WTC11 (cell line): ENCODE results near the gene TMEM272. TPM values are rescaled to one million over a fixed set of nuclear protein-coding genes. Genes with fewer than 3 reads are reported as not detected.

ENCODE experiments used
- ATAC-seq: fragments of 200-7000 bp; cut with Tn5 transposase; 2 replicates; pipeline ENCODE4 v1.10.0; 2021; ENCODE audit warnings: mild to moderate bottlenecking, moderate library complexity
- CTCF ChIA-PET: fragments of 300-600 bp; sonication (Branson Sonifier 250); formaldehyde crosslinking; loops from one replicate; lab custom pipeline; 2021; ENCODE audit warnings: antibody characterized with exemption; lab: Charles Lee
- POLR2A ChIA-PET: fragments of 350-600 bp; sonication (Branson Sonifier 250); formaldehyde crosslinking; loops from one replicate; lab custom pipeline; 2021; ENCODE audit warnings: antibody characterized with exemption; lab: Charles Lee
- DNase-seq: peaks from one replicate; pipeline ENCODE4 v3.0.0; 2021; ENCODE audit warnings: low spot score
- H3K27ac Mint-ChIP-seq: 2 replicates; pipeline ENCODE4 v1.8.0; 2021; ENCODE audit warnings: mixed read lengths
- H3K27me3 Mint-ChIP-seq: 2 replicates; pipeline ENCODE4 v1.8.0; 2021; ENCODE audit warnings: low read depth, mild to moderate bottlenecking, moderate library complexity, mixed read lengths
- H3K36me3 Mint-ChIP-seq: 2 replicates; pipeline ENCODE4 v1.8.0; 2021; ENCODE audit warnings: mixed read lengths
- H3K4me1 Mint-ChIP-seq: 2 replicates; pipeline ENCODE4 v1.8.0; 2022; ENCODE audit warnings: mixed read lengths
- H3K4me3 Mint-ChIP-seq: 2 replicates; pipeline ENCODE4 v1.8.0; 2021; ENCODE audit warnings: mild to moderate bottlenecking, moderate library complexity, mixed read lengths
- H3K9me3 Mint-ChIP-seq: 2 replicates; pipeline ENCODE4 v1.8.0; 2021; ENCODE audit warnings: mixed read lengths
- ARID4B ChIP-seq: sonication (generic); formaldehyde crosslinking; IDR thresholded peaks from 2 replicates; pipeline ENCODE4 v1.8.0; 2023; ENCODE audit warnings: missing genetic modification reagents, mild to moderate bottlenecking, borderline replicate concordance
- ATF2 ChIP-seq: sonication (generic); formaldehyde crosslinking; IDR thresholded peaks from 2 replicates; pipeline ENCODE4 v1.8.1; 2022; ENCODE audit warnings: low read depth, missing genetic modification reagents, borderline replicate concordance
- ATF3 ChIP-seq: sonication (generic); formaldehyde crosslinking; conservative IDR thresholded peaks from 2 replicates; pipeline ENCODE4 v1.8.1; 2022; ENCODE audit warnings: mild to moderate bottlenecking, missing genetic modification reagents
- ELF4 ChIP-seq: sonication (generic); formaldehyde crosslinking; IDR thresholded peaks from 2 replicates; pipeline ENCODE4 v1.8.1; 2022; ENCODE audit warnings: low read depth, mild to moderate bottlenecking, moderate library complexity, missing genetic modification reagents
- FOXP4 ChIP-seq: sonication (generic); formaldehyde crosslinking; IDR thresholded peaks from 2 replicates; pipeline ENCODE4 v1.8.0; 2022; ENCODE audit warnings: mild to moderate bottlenecking, missing genetic modification reagents
- HMGXB4 ChIP-seq: sonication (generic); formaldehyde crosslinking; IDR thresholded peaks from 2 replicates; pipeline ENCODE4 v1.8.1; 2023; ENCODE audit warnings: mild to moderate bottlenecking, moderate library complexity, missing genetic modification reagents
- JAZF1 ChIP-seq: fragments of 250-450 bp; sonication (Bioruptor Pico); IDR thresholded peaks from 2 replicates; pipeline ENCODE4 v1.9.0; 2021; ENCODE audit warnings: moderate library complexity, mild to moderate bottlenecking, inconsistent platforms
- NFYB ChIP-seq: sonication (generic); formaldehyde crosslinking; conservative IDR thresholded peaks from 2 replicates; pipeline ENCODE4 v1.8.0; 2022; ENCODE audit warnings: low read depth, missing genetic modification reagents
- NR2C2 ChIP-seq: sonication (generic); formaldehyde crosslinking; IDR thresholded peaks from 2 replicates; pipeline ENCODE4 v1.8.0; 2022; ENCODE audit warnings: mild to moderate bottlenecking, missing genetic modification reagents
- SP1 ChIP-seq: sonication (generic); formaldehyde crosslinking; conservative IDR thresholded peaks from 2 replicates; pipeline ENCODE4 v1.8.1; 2022; ENCODE audit warnings: missing genetic modification reagents
- STAT6 ChIP-seq: sonication (generic); formaldehyde crosslinking; conservative IDR thresholded peaks from 2 replicates; pipeline ENCODE4 v1.8.1; 2023; ENCODE audit warnings: mild to moderate bottlenecking, low read depth, missing genetic modification reagents, moderate library complexity
- TEAD1 ChIP-seq: sonication (generic); formaldehyde crosslinking; IDR thresholded peaks from 2 replicates; pipeline ENCODE4 v1.8.0; 2022; ENCODE audit warnings: mild to moderate bottlenecking, missing genetic modification reagents
- USF1 ChIP-seq: sonication (generic); formaldehyde crosslinking; IDR thresholded peaks from 2 replicates; pipeline ENCODE4 v1.8.0; 2022; ENCODE audit warnings: mild to moderate bottlenecking, missing genetic modification reagents
- ZNF232 ChIP-seq: sonication (generic); formaldehyde crosslinking; IDR thresholded peaks from 2 replicates; pipeline ENCODE4 v1.8.0; 2022; ENCODE audit warnings: mild to moderate bottlenecking, missing genetic modification reagents
- ZNF263 ChIP-seq: sonication (generic); formaldehyde crosslinking; IDR thresholded peaks from 2 replicates; pipeline ENCODE4 v1.8.1; 2022; ENCODE audit warnings: low read depth, mild to moderate bottlenecking, moderate library complexity, missing genetic modification reagents
- ZNF423 ChIP-seq: fragments of 250-450 bp; sonication (Bioruptor Pico); IDR thresholded peaks from 2 replicates; pipeline ENCODE4 v2.1.2; 2022; ENCODE audit warnings: mild to moderate bottlenecking, moderate library complexity
- ZNF512 ChIP-seq: sonication (generic); formaldehyde crosslinking; IDR thresholded peaks from 2 replicates; pipeline ENCODE4 v1.8.1; 2022; ENCODE audit warnings: missing genetic modification reagents, borderline replicate concordance
- total RNA-seq: library from RNA; stranded (reverse); gene quantifications from 3 replicates; pipeline ENCODE4 v1.2.3, GENCODE V29; 2021

TMEM272 gene
- total RNA-seq, 1 experiment from 2014 or later, result not detected

- TF ChIP-seq STAT6 (CRISPR knock-in tag) (no peak), NR2C2 (CRISPR knock-in tag) (no peak), FOXP4 (CRISPR knock-in tag) (no peak), JAZF1 (CRISPR knock-in tag) (no peak), ZNF263 (CRISPR knock-in tag) (no peak), SP1 (no peak), USF1 (CRISPR knock-in tag) (no peak), ZNF423 (CRISPR knock-in tag) (no peak), ZNF232 (CRISPR knock-in tag) (no peak)
Observed at GRCh38 chr13:51795419-51795818, 49.6 kb downstream of the TMEM272 start (continued).

GRCh38 chr13:51794964-51795363 lies 50.0 kb downstream of the TMEM272 start:
- POLR2A ChIA-PET, result no interaction called here
- H3K4me3 Mint-ChIP-seq, result no peak overlapping the region
- no peaks in the 10 kb centered on the region for H3K36me3 Mint-ChIP-seq
- H3K4me1 Mint-ChIP-seq, result peaks cover 23% of the 10 kb centered on the region
- no peak for TF ChIP-seq USF1 (CRISPR knock-in tag)
- no peak for TF ChIP-seq ATF2
- TF ChIP-seq ZNF512 (CRISPR knock-in tag), result no peak
- no peak for TF ChIP-seq NFYB (CRISPR knock-in tag)
- no peak for TF ChIP-seq ELF4
- no peak for TF ChIP-seq ATF3 (CRISPR knock-in tag)
- TF ChIP-seq ARID4B (CRISPR knock-in tag), result no peak
- no peak for TF ChIP-seq HMGXB4
- no peak for TF ChIP-seq TEAD1
- no peaks in the 10 kb centered on the region for H3K9me3 Mint-ChIP-seq
- CTCF ChIA-PET, result interaction anchor here (1.3 to 3.4 kb wide), 2 partner anchors 361 to 509 kb away, joined by 3 to 33 read pairs; no protein-coding TSS in a partner anchor
- H3K27ac Mint-ChIP-seq, result no peak overlapping the region
- ATAC-seq, result no peak
- H3K27me3 Mint-ChIP-seq, result no peaks in the 10 kb centered on the region
- no peak for DNase-seq
